ENCODE data around the gene VKORC1.

Gene VKORC1

GRCh38 chr16:31130336-31130891, 35.8 kb upstream of the VKORC1 start:
- no peak for DNase-seq (ENCODE audit: low spot score)

- DNase-seq (ENCODE audit: low spot score): no peak
Observed at GRCh38 chr16:31129568-31130335, 35.2 kb upstream of the VKORC1 start.

GRCh38 chr16:31128711-31129567, 34.3 kb upstream of the VKORC1 start:
- no peak for DNase-seq (ENCODE audit: low spot score)

GRCh38 chr16:31127182-31127581, 32.6 kb upstream of the VKORC1 start:
- no peak for DNase-seq (ENCODE audit: low spot score)

GRCh38 chr16:31125844-31126243, 31.2 kb upstream of the VKORC1 start:
- DNase-seq (ENCODE audit: low spot score): no peak

- no peak for DNase-seq (ENCODE audit: low spot score)
Observed at GRCh38 chr16:31120129-31120528, 25.5 kb upstream of the VKORC1 start.

GRCh38 chr16:31118223-31119155, 23.9 kb upstream of the VKORC1 start:
- DNase-seq (ENCODE audit: low spot score): peak; percentile 77

- peak; percentile 98 for DNase-seq (ENCODE audit: low spot score)
Observed at GRCh38 chr16:31117384-31118222, 23.0 kb upstream of the VKORC1 start, which contains the start of gene KAT8. Gene KAT8, plus strand, starts transcription at chr16:31117664. Its CDS starts 18 bp downstream, at chr16:31117682.

GRCh38 chr16:31114468-31114867, 19.9 kb upstream of the VKORC1 start:
- DNase-seq (ENCODE audit: low spot score): no peak

- DNase-seq (ENCODE audit: low spot score): no peak
Observed at GRCh38 chr16:31113121-31114120, 18.8 kb upstream of the VKORC1 start.

- no peak for DNase-seq (ENCODE audit: low spot score)
Observed at GRCh38 chr16:31112711-31113110, 18.1 kb upstream of the VKORC1 start.

- DNase-seq (ENCODE audit: low spot score): no peak
Observed at GRCh38 chr16:31111881-31112466, 17.4 kb upstream of the VKORC1 start.

GRCh38 chr16:31110106-31111034, 15.8 kb upstream of the VKORC1 start:
- no peak for DNase-seq (ENCODE audit: low spot score)

- DNase-seq (ENCODE audit: low spot score): no peak
Observed at GRCh38 chr16:31109622-31110021, 15.0 kb upstream of the VKORC1 start.

- DNase-seq (ENCODE audit: low spot score): no peak
Observed at GRCh38 chr16:31108794-31109558, 14.4 kb upstream of the VKORC1 start.

GRCh38 chr16:31108035-31108793, 13.6 kb upstream of the VKORC1 start, which contains the start of gene BCKDK:
Gene BCKDK, plus strand, starts transcription at chr16:31108386. Its CDS starts 838 bp downstream, at chr16:31109224.
- DNase-seq (ENCODE audit: low spot score): peak; percentile 88

All from RKO (cell line).